ENCODE data around the gene XIRP2.
"Not testable (repeated sequence)": the region's sequence is repeated elsewhere in the genome, so short reads cannot be mapped to it uniquely, and the experiment has no call there.

Gene XIRP2

GRCh38 chr2:166934817-166935216 is 46.5 kb downstream of the XIRP2 start:
- DNase-seq: no peak

GRCh38 chr2:166942377-166942776 is 54.1 kb downstream of the XIRP2 start:
- DNase-seq: no peak

DNA sequence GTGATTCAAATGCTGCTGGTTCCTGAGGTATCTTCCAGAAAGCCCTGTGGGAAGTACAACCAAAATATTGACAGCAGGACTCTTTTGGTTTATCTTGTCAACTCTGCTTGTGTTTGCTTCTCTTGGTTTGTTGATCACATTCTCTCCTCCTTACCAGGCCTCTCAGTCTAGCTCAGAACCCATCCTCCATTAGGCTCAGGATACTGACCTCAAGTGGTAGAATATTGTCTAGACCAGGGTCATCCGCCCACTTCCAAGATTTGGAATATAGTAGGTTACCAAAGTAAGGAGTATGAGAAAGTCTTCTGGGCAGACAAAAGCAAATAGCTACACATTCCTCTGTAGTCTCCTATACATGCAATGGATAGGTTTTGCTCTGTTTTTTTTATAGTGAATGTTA is 56.6 kb downstream of the XIRP2 start:
- DNase-seq: no peak

DNA sequence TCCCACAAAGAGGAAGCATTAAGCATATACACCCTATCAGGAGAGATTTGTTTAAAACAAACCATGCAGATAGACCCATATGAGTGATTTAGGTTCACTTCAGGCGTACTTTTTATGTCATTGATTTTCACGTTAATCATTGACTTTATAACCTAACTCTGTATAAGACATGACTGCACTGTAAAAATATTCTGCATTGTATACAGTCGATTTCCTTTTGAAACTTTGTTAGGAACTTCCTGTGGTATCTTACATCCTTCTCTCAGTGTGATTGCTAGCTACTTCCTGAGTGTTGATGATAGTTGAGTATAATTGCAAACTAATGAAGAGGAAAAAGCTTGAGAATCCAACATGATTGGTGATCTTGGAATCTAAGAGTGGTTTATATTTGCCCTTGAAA is 69.4 kb downstream of the XIRP2 start:
- DNase-seq: no peak

DNA sequence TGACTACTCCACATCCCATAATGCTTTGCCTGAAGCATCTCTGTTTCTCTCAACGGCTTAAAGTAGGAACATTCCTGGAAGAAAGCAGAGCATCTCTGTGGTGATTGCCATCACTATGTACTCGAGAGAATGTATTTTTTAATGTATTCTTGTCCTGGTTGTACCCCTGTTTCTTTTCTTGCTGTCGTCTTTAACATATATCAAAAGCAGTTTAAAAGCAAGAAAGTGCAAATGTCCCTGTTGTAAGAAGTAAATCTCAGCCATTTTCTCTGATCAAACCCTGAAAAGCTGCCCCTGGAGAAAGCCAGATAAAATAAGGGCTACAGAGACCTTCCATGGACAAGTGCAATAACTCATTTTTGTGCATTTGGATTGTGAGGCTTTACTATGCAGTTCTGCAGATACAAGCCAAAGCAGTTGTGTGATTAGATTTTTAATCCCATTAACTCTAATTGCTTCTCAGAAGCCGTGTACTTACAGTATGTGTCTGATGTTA is 70.8 kb downstream of the XIRP2 start:
- DNase-seq: no peak

GRCh38 chr2:166959556-166959955 is 71.3 kb downstream of the XIRP2 start:
- DNase-seq: no peak

DNA sequence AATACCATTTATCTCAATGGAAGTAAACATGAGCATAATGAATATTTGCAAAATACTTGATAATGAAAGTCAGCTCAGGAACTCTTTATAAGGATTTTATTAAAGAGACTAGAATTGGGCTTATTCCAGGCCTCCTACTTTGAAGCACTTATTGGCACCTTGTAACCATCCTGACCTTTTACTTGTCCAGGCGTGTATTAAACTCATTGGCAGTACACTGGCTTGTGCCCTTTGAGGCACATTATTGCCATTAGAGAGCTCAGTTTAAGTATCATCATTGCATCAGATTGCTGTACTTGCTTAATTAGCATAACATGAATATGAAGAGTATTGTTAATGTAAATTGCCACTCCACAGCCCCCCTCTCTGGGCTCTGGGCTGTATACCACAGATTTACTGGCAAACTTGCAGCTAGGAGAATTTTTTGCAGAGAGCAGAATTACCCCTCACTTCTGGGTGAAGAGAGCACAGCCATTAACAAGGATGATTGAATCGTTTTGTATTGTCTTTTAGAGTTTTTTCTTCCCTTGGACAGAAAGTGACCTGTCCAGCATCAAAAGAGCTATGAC is 72.5 kb downstream of the XIRP2 start:
- DNase-seq: no peak

- no peak for DNase-seq
Measured at GRCh38 chr2:166961933-166962332, 73.7 kb downstream of the XIRP2 start.

DNA sequence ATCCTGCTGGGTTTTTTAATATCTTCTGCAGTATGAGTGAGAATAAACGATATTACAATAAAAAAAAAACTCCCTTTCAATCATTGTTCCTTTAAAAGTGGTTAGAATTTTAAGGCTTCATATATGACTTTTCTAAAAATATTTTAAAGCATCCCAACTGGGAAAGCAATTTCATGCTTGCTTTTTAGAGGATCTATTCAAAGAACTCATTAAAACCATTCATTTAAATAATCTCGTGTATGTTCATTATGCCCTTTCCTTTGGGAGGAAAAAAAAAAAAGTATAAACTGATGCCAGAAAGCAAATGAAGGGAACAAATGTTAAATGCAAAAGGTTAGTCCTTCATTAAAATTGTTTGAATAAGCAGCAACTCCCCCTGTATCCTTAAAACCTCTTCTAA is 81.2 kb downstream of the XIRP2 start:
- no peak for DNase-seq

- no peak for DNase-seq
Measured at GRCh38 chr2:166972002-166972401, 83.7 kb downstream of the XIRP2 start.

GRCh38 chr2:166972418-166972817 is 84.1 kb downstream of the XIRP2 start:
- no peak for DNase-seq

DNA sequence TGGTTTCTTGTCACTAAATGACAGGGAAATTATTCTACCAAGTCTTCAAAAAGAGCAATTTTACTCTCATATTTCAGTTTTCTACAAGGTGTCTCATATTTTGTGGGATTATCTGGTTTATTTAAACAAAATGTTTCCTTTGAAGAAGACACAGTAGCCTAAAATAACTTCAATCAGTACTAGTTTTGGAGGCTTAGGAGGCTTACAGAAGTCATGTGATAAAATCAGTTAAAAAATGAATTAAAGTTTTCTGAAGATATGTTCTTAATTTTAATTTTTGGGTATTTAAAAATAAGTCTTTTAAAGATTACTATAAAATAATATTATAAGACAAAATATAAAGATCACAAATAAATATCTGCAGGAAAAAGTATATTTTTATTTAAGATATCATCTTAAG is 95.9 kb downstream of the XIRP2 start:
- DNase-seq: no peak

- DNase-seq: no peak
Measured at GRCh38 chr2:166984797-166985196, 96.5 kb downstream of the XIRP2 start.

GRCh38 chr2:166994588-166995336 is 106.5 kb downstream of the XIRP2 start:
- DNase-seq: no peak

DNA sequence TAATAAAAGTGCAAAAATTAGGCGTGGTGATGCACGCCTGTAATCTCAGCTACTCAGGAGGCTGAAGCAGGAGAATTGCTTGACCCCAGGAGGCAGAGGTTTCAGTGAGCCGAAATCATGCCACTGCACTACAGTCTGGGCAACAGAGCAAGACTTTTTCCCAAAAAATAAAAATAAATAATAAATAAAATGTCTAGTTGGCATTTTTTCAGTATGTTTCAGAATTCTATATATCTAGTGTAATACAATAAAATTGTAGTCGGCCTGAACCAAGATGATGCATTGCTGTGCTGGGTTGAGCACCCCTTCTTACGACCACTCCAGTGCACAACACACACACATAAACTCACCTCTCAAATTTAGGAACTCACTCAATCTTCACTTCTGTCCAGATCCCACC is 108.2 kb downstream of the XIRP2 start:
- no peak for DNase-seq

DNA sequence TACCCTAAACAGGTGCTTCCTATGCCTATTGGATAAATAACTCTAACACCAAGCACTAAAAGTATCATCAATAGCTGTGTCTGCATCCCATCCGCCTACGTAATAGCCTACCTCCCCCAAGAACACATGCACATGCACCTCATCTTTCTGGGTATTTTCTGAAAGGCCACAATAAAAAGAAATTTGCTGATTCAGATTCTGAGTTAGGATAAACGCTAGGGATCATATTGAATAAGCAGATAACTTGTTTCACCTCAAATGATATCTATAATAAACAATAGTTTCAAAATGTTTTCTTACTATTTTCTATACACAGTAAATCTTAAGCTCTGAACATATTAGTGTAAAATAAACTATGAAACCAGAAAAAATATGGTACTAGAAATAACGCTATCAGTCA is 112.9 kb downstream of the XIRP2 start:
- no peak for DNase-seq

DNA sequence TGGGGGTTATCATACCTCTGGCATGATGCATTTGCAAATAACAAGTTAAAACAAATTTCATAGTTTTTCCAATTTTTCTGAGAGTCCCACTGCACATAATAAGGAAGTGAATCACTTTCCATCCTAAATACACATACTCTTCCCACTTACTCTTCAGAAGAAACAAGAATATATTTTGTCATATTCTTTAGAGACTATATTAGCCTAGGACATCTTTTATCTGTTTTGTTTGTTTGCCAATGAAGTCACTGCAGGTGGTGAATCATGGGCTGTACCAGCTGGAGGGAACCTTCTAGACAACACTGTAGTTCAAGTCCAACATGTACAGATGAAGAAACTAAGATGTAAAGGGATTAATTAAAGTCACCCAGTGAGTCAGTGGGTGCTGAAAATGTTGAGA is 116.8 kb downstream of the XIRP2 start:
- no peak for DNase-seq

- no peak for DNase-seq
Measured at GRCh38 chr2:167013227-167013626, 124.9 kb downstream of the XIRP2 start.

- DNase-seq: no peak
Measured at GRCh38 chr2:167015806-167016205, 127.5 kb downstream of the XIRP2 start.

DNA sequence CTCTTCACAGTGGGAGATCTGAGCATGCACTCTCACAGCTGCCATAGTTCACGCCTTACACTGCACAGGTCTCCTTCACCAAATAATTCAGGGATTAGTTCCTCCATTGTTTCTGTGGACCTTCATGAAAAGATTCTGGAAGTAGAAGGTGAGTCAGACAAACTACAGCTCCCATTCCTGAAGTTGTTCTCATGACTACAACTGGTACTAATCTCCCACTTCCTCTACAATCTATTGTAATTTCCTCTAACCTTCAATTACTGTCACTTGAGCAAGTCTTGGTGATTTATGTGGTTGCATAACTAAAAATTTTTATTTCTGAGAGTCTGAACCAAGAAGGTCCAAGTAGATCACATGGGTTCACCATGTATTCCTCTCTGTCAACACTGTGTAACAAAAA is 128.7 kb downstream of the XIRP2 start:
- no peak for DNase-seq

- no peak for DNase-seq
Measured at GRCh38 chr2:167018590-167018989, 130.3 kb downstream of the XIRP2 start.

DNA sequence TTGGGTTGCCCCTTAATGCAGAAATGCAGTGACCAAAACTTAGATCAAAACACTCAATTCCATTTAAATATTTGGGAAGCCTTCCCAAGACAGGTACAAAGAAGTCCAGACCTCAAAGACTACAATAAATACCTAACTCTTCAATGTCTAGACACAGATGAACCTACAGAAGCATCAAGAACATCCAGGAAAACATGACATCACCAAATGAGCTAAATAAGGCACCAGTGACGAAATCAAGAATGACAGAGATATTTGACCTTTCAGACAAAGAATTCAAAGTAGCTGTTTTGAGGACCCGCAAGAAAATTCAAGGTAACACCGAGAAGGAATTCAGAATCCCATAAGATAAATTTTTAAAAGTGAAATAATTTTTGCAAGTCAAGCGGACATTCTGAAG is 140.2 kb downstream of the XIRP2 start:
- no peak for DNase-seq

- not testable (repeated sequence) for DNase-seq
Measured at GRCh38 chr2:167034976-167035375, 146.7 kb downstream of the XIRP2 start.

GRCh38 chr2:167048829-167049228 is 160.5 kb downstream of the XIRP2 start:
- DNase-seq: no peak

DNA sequence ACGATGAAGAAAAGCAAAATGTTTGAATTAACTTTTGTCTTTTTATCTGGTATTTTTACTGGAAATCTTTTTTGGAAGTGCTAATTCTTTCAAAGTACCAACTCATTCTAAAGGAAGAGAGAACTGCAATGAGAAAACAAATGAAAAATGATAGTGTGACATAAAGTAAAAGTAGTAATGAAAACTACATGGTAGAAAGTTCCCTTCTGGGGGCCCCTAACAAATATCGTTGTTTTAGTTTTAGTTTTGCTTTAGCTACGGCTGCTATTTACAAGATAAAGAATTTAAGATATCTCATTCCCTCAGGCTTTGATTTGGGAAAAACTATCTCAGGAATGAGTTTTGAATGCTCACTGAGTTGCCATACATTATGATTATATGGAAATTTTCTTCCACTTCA is 161.4 kb downstream of the XIRP2 start:
- DNase-seq: no peak

All from CD4-positive, alpha-beta T cell treated with Interleukin-1 beta for 1 hour (primary cell).